Activated B cell treated with CpG ODN at 0.5 μM for 24 hours (primary cell): ENCODE data around the gene SLC35E4. TPM values are rescaled to one million over a fixed set of nuclear protein-coding genes. Genes with fewer than 3 reads are reported as not detected.
"Not testable (repeated sequence)": the region's sequence is repeated elsewhere in the genome, so short reads cannot be mapped to it uniquely, and the experiment has no call there.

Experiments
- ATAC-seq: fragments of 200-7000 bp; cut with Tn5 transposase; one replicate; pipeline ENCODE4 v1.10.0; 2021; ENCODE audit warnings: low read depth, mild to moderate bottlenecking, moderate library complexity
- CTCF ChIA-PET: fragments of 350-600 bp; sonication (Branson Sonifier 250); formaldehyde crosslinking; loops from one replicate; lab custom pipeline; 2021; ENCODE audit warnings: antibody characterized with exemption; lab: Charles Lee
- POLR2A ChIA-PET: fragments of 350-600 bp; sonication (Branson Sonifier 250); formaldehyde crosslinking; loops from one replicate; lab custom pipeline; 2021; ENCODE audit warnings: antibody characterized with exemption; lab: Charles Lee
- DNase-seq: peaks from one replicate; pipeline ENCODE4 v3.0.0; 2022
- H3K27ac Mint-ChIP-seq: one replicate; pipeline ENCODE4 v1.8.0; 2020; ENCODE audit warnings: mixed read lengths
- H3K27me3 Mint-ChIP-seq: one replicate; pipeline ENCODE4 v1.8.0; 2021; ENCODE audit warnings: mixed read lengths
- H3K36me3 Mint-ChIP-seq: one replicate; pipeline ENCODE4 v1.8.0; 2021; ENCODE audit warnings: low read depth, mixed read lengths
- H3K4me1 Mint-ChIP-seq: one replicate; pipeline ENCODE4 v1.8.0; 2021; ENCODE audit warnings: mixed read lengths
- H3K4me3 Mint-ChIP-seq: one replicate; pipeline ENCODE4 v1.8.0; 2020; ENCODE audit warnings: mild to moderate bottlenecking, mixed read lengths
- H3K9me3 Mint-ChIP-seq: one replicate; pipeline ENCODE4 v1.8.0; 2020; ENCODE audit warnings: mixed read lengths
- intact Hi-C: fragments of 100-400 bp; cut with micrococcal nuclease; formaldehyde crosslinking; loops from one replicate; pipeline ENCODE4 v1.15.1; 2024
- total RNA-seq: library from RNA; stranded (reverse); gene quantifications from 2 replicates; pipeline ENCODE4 v1.2.3, GENCODE V29; 2022
- TF ChIP-seq, protein P1 (sequence below): fragments of 200-600 bp; IDR thresholded peaks from one replicate; pipeline ENCODE4 v1.8.0; 2022; ENCODE audit warnings: antibody characterized with exemption, mild to moderate bottlenecking

The SLC35E4 gene
- total RNA-seq, 1 donor from 2014 or later = 1.8 TPM

DNA sequence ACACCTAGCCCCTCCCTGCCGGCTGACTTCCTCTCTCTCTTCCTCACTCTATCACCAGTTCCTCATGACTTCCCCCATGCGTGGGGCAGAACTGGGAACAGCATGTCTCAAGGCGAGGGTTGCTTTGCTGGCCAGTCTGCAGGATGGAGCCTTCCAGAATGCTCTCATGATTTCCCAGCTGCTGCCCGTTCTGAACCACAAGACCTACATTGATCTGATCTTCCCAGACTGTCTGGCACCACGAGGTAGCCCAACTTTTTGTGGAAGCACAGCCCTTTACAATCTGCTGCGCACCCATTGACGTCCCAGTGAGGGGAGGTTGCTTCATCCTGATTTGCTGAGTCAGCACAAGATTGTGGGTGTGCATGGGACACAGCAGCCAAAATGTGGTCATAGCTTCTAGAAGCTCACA is 20.0 kb upstream of the SLC35E4 start:
- Mint-ChIP-seq H3K9me3 (no peaks in the 10 kb centered on the region), H3K27ac (no peak overlapping the region), H3K36me3 (no peaks in the 10 kb centered on the region), H3K4me3 (no peak overlapping the region), H3K4me1 (no peaks in the 10 kb centered on the region), H3K27me3 (peaks cover 12% of the 10 kb centered on the region)
- CTCF ChIA-PET = interaction anchor here (0.6 kb wide), 1 partner anchor 1313 kb away, joined by 3 read pairs; no protein-coding TSS in a partner anchor
- POLR2A ChIA-PET = no interaction called here
- no peak for DNase-seq
- no peak for ATAC-seq
- intact Hi-C loops = no loop called here
- TF ChIP-seq, protein P1, sequence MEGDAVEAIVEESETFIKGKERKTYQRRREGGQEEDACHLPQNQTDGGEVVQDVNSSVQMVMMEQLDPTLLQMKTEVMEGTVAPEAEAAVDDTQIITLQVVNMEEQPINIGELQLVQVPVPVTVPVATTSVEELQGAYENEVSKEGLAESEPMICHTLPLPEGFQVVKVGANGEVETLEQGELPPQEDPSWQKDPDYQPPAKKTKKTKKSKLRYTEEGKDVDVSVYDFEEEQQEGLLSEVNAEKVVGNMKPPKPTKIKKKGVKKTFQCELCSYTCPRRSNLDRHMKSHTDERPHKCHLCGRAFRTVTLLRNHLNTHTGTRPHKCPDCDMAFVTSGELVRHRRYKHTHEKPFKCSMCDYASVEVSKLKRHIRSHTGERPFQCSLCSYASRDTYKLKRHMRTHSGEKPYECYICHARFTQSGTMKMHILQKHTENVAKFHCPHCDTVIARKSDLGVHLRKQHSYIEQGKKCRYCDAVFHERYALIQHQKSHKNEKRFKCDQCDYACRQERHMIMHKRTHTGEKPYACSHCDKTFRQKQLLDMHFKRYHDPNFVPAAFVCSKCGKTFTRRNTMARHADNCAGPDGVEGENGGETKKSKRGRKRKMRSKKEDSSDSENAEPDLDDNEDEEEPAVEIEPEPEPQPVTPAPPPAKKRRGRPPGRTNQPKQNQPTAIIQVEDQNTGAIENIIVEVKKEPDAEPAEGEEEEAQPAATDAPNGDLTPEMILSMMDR = no peak

GRCh38 chr22:30617819-30618218 is 17.8 kb upstream of the SLC35E4 start:
- Mint-ChIP-seq H3K9me3 (no peaks in the 10 kb centered on the region), H3K4me3 (no peak overlapping the region), H3K27ac (no peak overlapping the region), H3K36me3 (no peaks in the 10 kb centered on the region), H3K4me1 (no peaks in the 10 kb centered on the region), H3K27me3 (peaks cover 13% of the 10 kb centered on the region)
- no peak for DNase-seq
- TF ChIP-seq, protein P1 = no peak
- ChIA-PET CTCF (no interaction called here), POLR2A (interaction anchor here (0.6 kb wide), 1 partner anchor 52 kb away, joined by 3 read pairs; no protein-coding TSS in a partner anchor)
- intact Hi-C loops = no loop called here
- ATAC-seq = no peak

- H3K4me1 Mint-ChIP-seq, H3K9me3 Mint-ChIP-seq, H3K27me3 Mint-ChIP-seq, H3K4me3 Mint-ChIP-seq, ATAC-seq, H3K27ac Mint-ChIP-seq, POLR2A ChIA-PET, DNase-seq, H3K36me3 Mint-ChIP-seq, intact Hi-C loops: not testable (repeated sequence)
- CTCF ChIA-PET = interaction anchor here (0.5 to 0.9 kb wide), 2 partner anchors 15 to 18 kb away, joined by 3 to 4 read pairs; no protein-coding TSS in a partner anchor
Observed at GRCh38 chr22:30619909-30620308, 15.7 kb upstream of the SLC35E4 start.

- TF ChIP-seq, protein P1 = no peak
- Mint-ChIP-seq H3K27me3 (no peaks in the 10 kb centered on the region), H3K9me3 (no peaks in the 10 kb centered on the region), H3K4me3 (no peak overlapping the region), H3K4me1 (no peaks in the 10 kb centered on the region), H3K36me3 (no peaks in the 10 kb centered on the region), H3K27ac (no peak overlapping the region)
- POLR2A ChIA-PET = no interaction called here
- CTCF ChIA-PET = interaction anchor here (1.8 kb wide), 1 partner anchor 8 kb away, joined by 4 read pairs; no protein-coding TSS in a partner anchor
- no peak for ATAC-seq
- no peak for DNase-seq
- intact Hi-C loops = no loop called here
Observed at GRCh38 chr22:30626413-30626812, 9.2 kb upstream of the SLC35E4 start.

GRCh38 chr22:30627471-30627870 is 8.1 kb upstream of the SLC35E4 start:
- Mint-ChIP-seq H3K27me3 (no peaks in the 10 kb centered on the region), H3K9me3 (no peaks in the 10 kb centered on the region), H3K4me1 (no peaks in the 10 kb centered on the region), H3K27ac (no peak overlapping the region), H3K4me3 (no peak overlapping the region), H3K36me3 (no peaks in the 10 kb centered on the region)
- POLR2A ChIA-PET = no interaction called here
- TF ChIP-seq, protein P1 = no peak
- DNase-seq (no peak), ATAC-seq (no peak)
- CTCF ChIA-PET = no interaction called here
- intact Hi-C loops = no loop called here

DNA sequence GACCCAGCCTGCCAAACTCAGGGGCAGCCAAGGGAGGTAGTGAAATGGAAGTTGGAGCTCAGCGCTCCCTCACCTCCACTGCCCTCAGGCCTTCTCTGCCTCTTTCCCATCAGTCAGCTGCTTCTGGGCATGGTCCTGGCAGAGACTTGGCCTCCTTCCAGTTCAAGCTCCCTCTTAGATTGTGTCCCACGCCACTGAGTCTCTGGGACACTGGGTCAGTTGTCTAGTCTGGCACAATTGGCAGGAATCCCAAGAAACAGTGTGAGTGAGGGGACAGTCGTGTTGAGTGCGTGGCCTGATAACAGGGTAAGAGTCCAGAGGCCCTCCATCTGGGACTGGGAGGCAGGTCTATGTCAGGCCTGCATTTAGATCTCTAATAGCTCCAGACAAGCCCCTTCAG is 7.1 kb upstream of the SLC35E4 start:
- intact Hi-C loops = no loop called here
- H3K4me1 Mint-ChIP-seq = no peaks in the 10 kb centered on the region
- CTCF ChIA-PET = no interaction called here

GRCh38 chr22:30631469-30631868 is 4.1 kb upstream of the SLC35E4 start:
- H3K4me1 Mint-ChIP-seq = peaks cover 17% of the 10 kb centered on the region
- CTCF ChIA-PET, ATAC-seq, H3K4me3 Mint-ChIP-seq, H3K27ac Mint-ChIP-seq, H3K9me3 Mint-ChIP-seq, H3K36me3 Mint-ChIP-seq, POLR2A ChIA-PET, H3K27me3 Mint-ChIP-seq, DNase-seq: not testable (repeated sequence)
- intact Hi-C loops = loop anchor here (5.0 kb wide), 1 partner anchor 601 kb away; no protein-coding TSS in a partner anchor

More for the DNA sequence above, 7.1 kb upstream of the SLC35E4 start:
- POLR2A ChIA-PET = no interaction called here
- ATAC-seq = no peak
- no peaks in the 10 kb centered on the region for H3K9me3 Mint-ChIP-seq
- no peak overlapping the region for H3K4me3 Mint-ChIP-seq
- H3K27ac Mint-ChIP-seq = no peak overlapping the region
- H3K27me3 Mint-ChIP-seq = no peaks in the 10 kb centered on the region
- H3K36me3 Mint-ChIP-seq = no peaks in the 10 kb centered on the region
- TF ChIP-seq, protein P1 = no peak
- DNase-seq = no peak
